B cell (primary cell): ENCODE data around the gene EML6.

Experiments used
- CTCF ChIP-seq: fragments of 200-600 bp; IDR thresholded peaks from one replicate; pipeline ENCODE4 v1.8.0; 2022; ENCODE audit warnings: antibody characterized with exemption, mild to moderate bottlenecking
- EZH2 ChIP-seq: IDR thresholded peaks from 2 replicates; pipeline ENCODE4 v1.6.1; 2012; ENCODE audit warnings: borderline replicate concordance, low read depth, mild to moderate bottlenecking, moderate library complexity, low read length; ENCODE audit not compliant: insufficient read depth, poor library complexity, severe bottlenecking

GRCh38 chr2:54723996-54724559 is 616 bp downstream of the EML6 start:
- TF ChIP-seq CTCF (no peak), EZH2 (peak; percentile 89)
